Tibial nerve (tissue), 4 donors: Measurements from ENCODE around the gene SMARCA4. TPM values are rescaled to one million over a fixed set of nuclear protein-coding genes. Genes with fewer than 3 reads are reported as not detected.
"Not testable (repeated sequence)": the region's sequence is repeated elsewhere in the genome, so short reads cannot be mapped to it uniquely, and the experiment has no call there.

Experiments
- DNase-seq, 2 donors: peaks; one replicate each; pipeline ENCODE4 v3.0.0-alpha.2; 2019; ENCODE audit warnings: low spot score in 2 of 2
- H3K27ac ChIP-seq, 4 donors: fragments of 200-600 bp; sonication (generic) in 3 of 4; one replicate each; pipeline ENCODE4 v1.5.1; 2017 to 2019; ENCODE audit warnings: mild to moderate bottlenecking in 1 of 4
- H3K27me3 ChIP-seq, 2 donors: fragments of 200-600 bp; sonication (generic) in 1 of 2; one replicate each; pipeline versions ENCODE4 v1.5.1 to v1.6.0; 2017 to 2019
- H3K36me3 ChIP-seq, 3 donors: fragments of 200-600 bp; sonication (generic); one replicate each; pipeline ENCODE4 v1.5.1; 2018 to 2019
- H3K4me1 ChIP-seq, 4 donors: fragments of 200-600 bp; sonication (generic) in 3 of 4; one replicate each; pipeline ENCODE4 v1.5.1; 2017 to 2019
- H3K4me3 ChIP-seq, 4 donors: fragments of 200-600 bp; sonication (generic) in 3 of 4; one replicate each; pipeline ENCODE4 v1.5.1; 2017 to 2019; ENCODE audit warnings: mild to moderate bottlenecking in 1 of 4, moderate library complexity in 1 of 4
- H3K9me3 ChIP-seq, 4 donors: fragments of 200-600 bp; sonication (generic) in 3 of 4; one replicate each; pipeline ENCODE4 v1.5.1; 2017 to 2019
- EP300 ChIP-seq, 2 donors: sonication (generic); formaldehyde crosslinking; IDR thresholded peaks; one replicate each; pipeline ENCODE4 v1.6.1; 2017; ENCODE audit warnings: antibody characterized with exemption in 2 of 2, mild to moderate bottlenecking in 1 of 2
- POLR2A ChIP-seq, 2 donors: fragments of 450-650 bp; IDR thresholded peaks; one replicate each; pipeline ENCODE4 v1.6.1; 2017; ENCODE audit warnings: antibody characterized with exemption in 2 of 2, mild to moderate bottlenecking in 2 of 2, moderate library complexity in 2 of 2
- WGBS, 2 donors: methylation state at CpG; one replicate each; pipeline ENCODE4 v1.1.5; 2018; 5-methylcytosine and 5-hydroxymethylcytosine counted together
- total RNA-seq, 4 donors: library from RNA; depleted of rRNA; stranded (reverse); fragments of >200 nt; gene quantifications; one replicate each; pipeline ENCODE4 v1.1.0, GENCODE V29; 2016
- TF ChIP-seq, protein P1 (sequence below), 5 experiments: fragments of 200-600 bp in 3 of 5; fragments of 450-650 bp in 2 of 5; sonication (generic) in 3 of 5; IDR thresholded peaks; one replicate each; pipeline ENCODE4 v1.5.1; 2016 to 2019; ENCODE audit warnings: antibody characterized with exemption in 5 of 5, mild to moderate bottlenecking in 3 of 5, moderate library complexity in 2 of 5

SMARCA4 gene
- total RNA-seq, 4 donors from 2014 or later, result 54.2 to 122 (median 73.9) TPM

DNA sequence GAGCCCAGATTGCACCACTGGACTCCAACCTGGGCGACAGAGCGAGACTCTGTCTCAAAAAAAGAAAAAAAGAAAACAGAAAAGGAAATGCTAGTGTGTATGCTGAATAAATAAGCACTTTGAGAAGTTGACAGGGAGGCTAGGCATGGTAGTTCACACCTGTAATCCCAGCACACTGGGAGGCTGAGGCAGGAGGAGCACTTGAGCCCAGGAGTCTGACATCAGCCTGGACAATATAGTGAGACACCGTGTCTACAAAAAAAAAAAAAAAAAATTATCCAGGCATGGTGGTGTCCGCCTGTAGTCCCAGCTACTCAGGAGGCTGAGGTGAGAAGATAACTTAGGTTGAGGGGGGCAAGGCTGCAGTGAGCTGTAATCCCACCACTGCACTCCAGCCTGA is 109.3 kb downstream of the SMARCA4 start:
- Histone ChIP-seq H3K4me1 (no peaks in the 10 kb centered on the region), H3K36me3 (peaks cover 0 to 28% (median 0%) of the 10 kb centered on the region in 3 donors), H3K9me3 (peaks cover 0 to 10% (median 0%) of the 10 kb centered on the region in 4 donors), H3K27ac (no peak overlapping the region), H3K4me3 (no peak overlapping the region), H3K27me3 (no peaks in the 10 kb centered on the region)
- TF ChIP-seq POLR2A (IDR thresholded peaks at IDR 0.05) (no peak), EP300 (IDR thresholded peaks at IDR 0.05) (no peak)
- TF ChIP-seq, protein P1, sequence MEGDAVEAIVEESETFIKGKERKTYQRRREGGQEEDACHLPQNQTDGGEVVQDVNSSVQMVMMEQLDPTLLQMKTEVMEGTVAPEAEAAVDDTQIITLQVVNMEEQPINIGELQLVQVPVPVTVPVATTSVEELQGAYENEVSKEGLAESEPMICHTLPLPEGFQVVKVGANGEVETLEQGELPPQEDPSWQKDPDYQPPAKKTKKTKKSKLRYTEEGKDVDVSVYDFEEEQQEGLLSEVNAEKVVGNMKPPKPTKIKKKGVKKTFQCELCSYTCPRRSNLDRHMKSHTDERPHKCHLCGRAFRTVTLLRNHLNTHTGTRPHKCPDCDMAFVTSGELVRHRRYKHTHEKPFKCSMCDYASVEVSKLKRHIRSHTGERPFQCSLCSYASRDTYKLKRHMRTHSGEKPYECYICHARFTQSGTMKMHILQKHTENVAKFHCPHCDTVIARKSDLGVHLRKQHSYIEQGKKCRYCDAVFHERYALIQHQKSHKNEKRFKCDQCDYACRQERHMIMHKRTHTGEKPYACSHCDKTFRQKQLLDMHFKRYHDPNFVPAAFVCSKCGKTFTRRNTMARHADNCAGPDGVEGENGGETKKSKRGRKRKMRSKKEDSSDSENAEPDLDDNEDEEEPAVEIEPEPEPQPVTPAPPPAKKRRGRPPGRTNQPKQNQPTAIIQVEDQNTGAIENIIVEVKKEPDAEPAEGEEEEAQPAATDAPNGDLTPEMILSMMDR (IDR thresholded peaks at IDR 0.05), result no peak
- WGBS, 2 donors, result 96 to 97% methylated on average over 4 of the region's 4 CpGs
- no peak for DNase-seq

DNA sequence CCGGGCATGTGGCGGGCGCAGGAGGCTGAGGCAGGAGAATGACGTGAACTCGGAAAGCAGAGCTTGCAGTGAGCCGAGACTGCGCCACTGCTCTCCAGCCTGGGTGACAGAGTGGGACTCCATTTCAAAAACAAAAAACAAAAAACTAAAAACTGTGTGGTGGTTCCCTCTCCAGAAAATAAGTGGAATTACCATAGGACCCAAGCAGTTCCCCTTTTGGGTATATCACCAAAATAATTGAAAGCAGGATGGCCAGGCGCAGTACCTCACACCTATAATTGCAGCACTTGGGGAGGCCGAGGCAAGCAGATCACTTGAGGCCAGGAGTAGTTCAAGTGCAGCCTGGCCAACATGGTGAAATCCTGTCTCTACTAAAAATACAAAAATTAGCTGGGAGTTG is 112.7 kb downstream of the SMARCA4 start:
- TF ChIP-seq POLR2A (IDR thresholded peaks at IDR 0.05), result no peak
- TF ChIP-seq, protein P1 (IDR thresholded peaks at IDR 0.05), result no peak
- TF ChIP-seq EP300 (IDR thresholded peaks at IDR 0.05), result no peak
- 90 to 94% methylated on average over 9 of the region's 9 CpGs for WGBS, 2 donors
- no peaks in the 10 kb centered on the region for H3K36me3 ChIP-seq
- H3K27ac ChIP-seq, result no peak overlapping the region
- H3K27me3 ChIP-seq, result no peaks in the 10 kb centered on the region
- no peak for DNase-seq
- H3K4me3 ChIP-seq, result no peak overlapping the region
- no peaks in the 10 kb centered on the region for H3K4me1 ChIP-seq
- H3K9me3 ChIP-seq, result no peaks in the 10 kb centered on the region

DNA sequence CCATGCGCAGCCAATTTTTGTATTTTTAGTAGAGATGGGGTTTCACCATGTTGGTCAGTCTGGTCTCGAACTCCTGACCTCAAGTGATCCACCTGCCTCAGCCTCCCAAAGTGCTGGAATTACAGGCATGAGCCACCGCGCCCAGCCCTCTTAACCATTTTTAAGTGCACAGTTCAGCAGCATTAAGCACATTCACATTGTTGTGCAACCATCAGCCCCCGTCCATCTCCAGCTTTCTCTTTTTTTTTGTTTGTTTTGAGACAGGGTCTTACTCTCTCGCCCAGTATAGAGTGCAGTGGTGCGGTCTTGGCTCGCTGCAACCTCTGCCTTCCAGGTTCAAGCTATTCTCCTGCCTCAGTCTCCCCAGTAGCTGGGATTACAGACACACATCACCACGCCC is 116.0 kb downstream of the SMARCA4 start:
- 89 to 91% methylated on average over 9 of the region's 9 CpGs for WGBS, 2 donors

DNA sequence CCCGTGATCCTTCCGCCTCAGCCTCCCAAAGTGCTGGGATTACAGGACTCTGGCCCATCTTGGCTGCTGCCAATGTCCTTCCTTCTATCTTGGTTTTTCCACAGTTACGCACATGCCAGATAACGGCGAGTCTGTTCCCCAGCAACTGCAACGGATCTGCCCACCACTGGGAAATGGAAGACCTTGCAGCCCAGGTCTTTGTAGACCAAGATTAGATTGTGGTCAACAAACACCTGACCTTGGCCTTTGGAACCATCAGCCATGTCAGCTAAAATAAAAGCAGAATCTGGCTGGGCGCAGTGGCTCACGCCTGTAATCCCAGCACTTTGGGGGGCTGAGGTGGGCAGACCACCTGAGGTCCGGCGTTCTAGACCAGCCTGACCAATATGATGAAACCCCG is 118.1 kb downstream of the SMARCA4 start:
- Histone ChIP-seq H3K27ac (no peak overlapping the region), H3K4me1 (peaks cover 0 to 4% (median 1%) of the 10 kb centered on the region in 4 donors), H3K4me3 (no peak overlapping the region), H3K9me3 (no peaks in the 10 kb centered on the region), H3K36me3 (no peaks in the 10 kb centered on the region), H3K27me3 (no peaks in the 10 kb centered on the region)
- TF ChIP-seq, protein P1 (IDR thresholded peaks at IDR 0.05), result no peak
- DNase-seq, result no peak
- 92 to 97% methylated on average over 11 of the region's 11 CpGs for WGBS, 2 donors

More for the DNA sequence above, 116.0 kb downstream of the SMARCA4 start:
- not testable (repeated sequence) for H3K27me3 ChIP-seq, H3K4me1 ChIP-seq, H3K4me3 ChIP-seq, H3K27ac ChIP-seq, H3K36me3 ChIP-seq, DNase-seq, H3K9me3 ChIP-seq

DNA sequence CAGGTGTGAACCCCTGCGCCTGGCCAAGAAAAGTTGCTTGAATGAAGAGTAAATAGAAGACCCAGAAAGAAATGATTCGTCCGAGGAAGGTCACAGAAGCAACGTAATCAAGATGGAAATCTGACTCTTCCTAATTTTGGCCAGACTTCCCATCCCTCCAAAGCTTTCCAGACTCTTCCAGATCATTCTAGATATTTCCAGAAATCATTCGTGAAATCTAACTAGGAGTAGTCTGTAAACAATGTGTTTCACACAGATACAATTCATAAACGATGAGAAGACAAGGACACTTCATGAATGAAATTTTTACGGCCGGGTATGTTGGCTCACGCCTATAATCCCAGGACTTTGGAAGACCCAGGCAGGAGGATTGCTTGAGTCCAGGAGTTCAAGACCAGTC is 119.2 kb downstream of the SMARCA4 start:
- no peak for DNase-seq
- H3K36me3 ChIP-seq, result no peaks in the 10 kb centered on the region
- no peaks in the 10 kb centered on the region for H3K9me3 ChIP-seq
- no peak overlapping the region for H3K4me3 ChIP-seq
- no peak for TF ChIP-seq EP300 (IDR thresholded peaks at IDR 0.05)
- TF ChIP-seq, protein P1 (IDR thresholded peaks at IDR 0.05), result no peak
- TF ChIP-seq POLR2A (IDR thresholded peaks at IDR 0.05), result no peak
- no peaks in the 10 kb centered on the region for H3K27me3 ChIP-seq
- peaks cover 0 to 15% (median 10%) of the 10 kb centered on the region in 4 donors for H3K4me1 ChIP-seq
- no peak overlapping the region for H3K27ac ChIP-seq
- WGBS, 2 donors, result 86 to 92% methylated on average over 9 of the region's 9 CpGs
